Measurements from ENCODE around the gene TNRC6C. TPM values are rescaled to one million over a fixed set of nuclear protein-coding genes. Genes with fewer than 3 reads are reported as not detected.
A peak's percentile ranks its signal among the peaks of the same experiment; 100 is the strongest.

The TNRC6C gene
- total and polyA plus RNA-seq, 8 donors: 14.0 to 20.3 (median 16.6) TPM

DNA sequence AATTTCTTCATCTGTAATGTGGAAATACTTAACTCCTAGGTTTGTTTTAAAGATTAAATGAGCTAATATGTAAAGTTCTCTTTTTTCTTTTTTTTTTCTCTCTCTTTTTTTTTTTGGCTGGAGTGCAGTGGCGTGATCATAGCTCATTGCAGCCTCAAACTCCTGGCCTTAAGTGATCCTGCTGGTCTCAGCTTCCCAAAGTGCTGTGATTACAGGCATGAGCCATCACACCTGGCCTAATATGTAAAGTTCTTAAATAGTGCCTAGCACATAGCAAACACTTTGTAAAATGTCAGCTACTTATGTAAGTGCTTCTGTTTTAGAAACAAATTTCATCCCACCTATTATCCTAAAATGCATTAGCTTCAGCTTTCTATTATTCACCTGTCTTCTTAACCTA, 130.0 kb downstream of the TNRC6C start:
- Histone ChIP-seq H3K36me3 (peaks cover 0 to 89% of the 10 kb centered on the region in 2 donors), H3K27me3 (no peaks in the 10 kb centered on the region), H3K9me3 (no peaks in the 10 kb centered on the region), H3K4me3 (no peak overlapping the region), H3K27ac (no peak overlapping the region), H3K4me1 (peaks cover 0 to 11% of the 10 kb centered on the region in 2 donors)
- ATAC-seq (no peak), DNase-seq (no peak)
- TF ChIP-seq CTCF (IDR thresholded peaks at IDR 0.05): no peak
- intact Hi-C loops (cut with DNase I): no loop called here

DNA sequence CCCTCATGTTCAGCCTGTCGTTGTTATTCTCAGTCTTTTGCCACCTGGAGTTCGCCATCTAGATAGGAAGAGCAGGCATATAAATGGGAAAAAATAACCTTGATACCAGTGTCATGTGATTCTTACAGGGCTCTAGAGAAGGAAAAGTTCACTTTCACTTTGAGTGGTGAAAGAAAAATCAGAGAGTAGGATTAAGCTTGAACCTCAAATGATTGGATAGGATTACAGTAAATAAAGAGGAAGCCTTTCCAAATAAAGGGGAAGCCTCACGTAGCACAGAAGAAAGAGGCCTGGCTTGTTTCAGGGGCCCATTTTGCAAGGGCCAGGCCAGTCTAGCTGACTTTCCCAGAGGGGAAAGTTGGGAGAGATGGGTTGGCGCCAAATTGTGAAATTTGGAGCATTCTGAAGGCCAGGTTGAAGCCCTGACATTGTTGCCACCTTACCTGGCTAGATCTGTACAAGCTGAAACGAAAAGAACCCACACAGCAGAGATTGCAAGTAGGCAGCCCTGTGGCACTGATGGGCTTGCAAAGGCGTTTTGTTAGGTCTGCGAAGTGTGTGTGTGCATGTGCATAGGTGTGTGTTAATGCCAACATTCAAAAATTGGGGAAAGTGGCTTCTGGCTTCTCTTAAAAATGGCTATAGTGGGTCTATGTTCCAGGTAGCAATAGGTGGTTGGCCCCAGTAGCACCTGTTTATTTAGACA, 131.2 kb downstream of the TNRC6C start:
- peak; percentile 24 for ATAC-seq
- Histone ChIP-seq H3K27ac (peak overlapping the region in 1 of 2 donors; percentile 15), H3K36me3 (peaks cover 0 to 93% of the 10 kb centered on the region in 2 donors)

GRCh38 chr17:78092794-78093324, 134.4 kb downstream of the TNRC6C start:
- intact Hi-C loops (cut with DNase I): no loop called here
- H3K36me3 ChIP-seq: peaks cover 0 to 100% of the 10 kb centered on the region in 2 donors

More for the DNA sequence above, 131.2 kb downstream of the TNRC6C start:
- intact Hi-C loops (cut with DNase I): no loop called here
- Histone ChIP-seq H3K9me3 (no peaks in the 10 kb centered on the region), H3K4me1 (peaks cover 0 to 11% of the 10 kb centered on the region in 2 donors), H3K4me3 (no peak overlapping the region), H3K27me3 (no peaks in the 10 kb centered on the region)
- DNase-seq: no peak
- no peak for TF ChIP-seq CTCF (IDR thresholded peaks at IDR 0.05)

DNA sequence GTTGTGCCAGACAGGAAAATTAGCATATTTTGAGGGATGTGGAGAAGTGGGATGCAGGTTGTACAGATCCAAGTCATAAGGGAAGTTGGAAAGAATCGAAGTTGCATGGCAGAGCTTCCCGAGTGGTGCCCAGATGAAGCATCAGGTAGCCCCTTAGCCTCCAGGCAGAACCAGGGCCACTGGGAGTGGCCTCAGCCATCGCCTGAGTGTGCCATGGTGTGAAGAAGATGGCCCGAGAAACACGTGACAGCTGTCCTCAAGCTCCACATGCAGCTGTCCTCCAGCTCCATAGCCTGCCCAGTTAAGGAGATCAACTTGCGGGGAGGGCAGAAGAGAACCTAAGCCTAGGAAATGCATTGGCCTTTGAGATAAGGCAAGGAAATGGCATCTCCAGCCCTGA, 136.5 kb downstream of the TNRC6C start:
- no peak overlapping the region for H3K4me3 ChIP-seq
- ATAC-seq (no peak), DNase-seq (no peak)
- intact Hi-C loops (cut with DNase I): no loop called here
- no peaks in the 10 kb centered on the region for H3K27me3 ChIP-seq
- TF ChIP-seq CTCF (IDR thresholded peaks at IDR 0.05): no peak
- H3K9me3 ChIP-seq: no peaks in the 10 kb centered on the region
- peaks cover 0 to 100% of the 10 kb centered on the region in 2 donors for H3K36me3 ChIP-seq
- peaks cover 0 to under 1% of the 10 kb centered on the region in 2 donors for H3K4me1 ChIP-seq
- no peak overlapping the region for H3K27ac ChIP-seq

More at GRCh38 chr17:78092794-78093324, 134.4 kb downstream of the TNRC6C start:
- ATAC-seq: no peak
- no peak overlapping the region for H3K27ac ChIP-seq
- H3K4me1 ChIP-seq: peaks cover 0 to 11% of the 10 kb centered on the region in 2 donors
- no peak for TF ChIP-seq CTCF (IDR thresholded peaks at IDR 0.05)
- no peak overlapping the region for H3K4me3 ChIP-seq
- no peak for DNase-seq
- H3K27me3 ChIP-seq: no peaks in the 10 kb centered on the region
- H3K9me3 ChIP-seq: no peaks in the 10 kb centered on the region

DNA sequence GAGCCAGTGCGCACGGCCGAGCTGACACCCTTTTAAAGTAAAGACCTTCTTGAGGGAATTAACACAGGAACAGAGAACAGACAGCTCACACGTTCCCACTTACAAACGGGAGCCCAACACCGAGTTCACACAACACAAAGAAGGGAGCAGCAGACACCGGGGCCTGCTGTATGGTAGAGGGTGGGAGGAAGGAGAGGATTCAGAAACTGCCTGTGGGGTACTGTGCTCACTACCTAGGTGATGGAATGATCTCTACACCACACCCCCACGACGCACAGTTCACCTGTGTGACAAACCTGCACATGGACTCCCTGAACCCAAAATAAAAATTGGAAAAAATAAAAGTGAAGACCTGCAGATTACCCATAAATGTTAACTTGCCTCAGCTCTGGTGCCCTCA, 137.6 kb downstream of the TNRC6C start:
- no peaks in the 10 kb centered on the region for H3K9me3 ChIP-seq
- TF ChIP-seq CTCF (IDR thresholded peaks at IDR 0.05): no peak
- DNase-seq: no peak
- H3K4me1 ChIP-seq: no peaks in the 10 kb centered on the region
- intact Hi-C loops (cut with DNase I): no loop called here
- H3K36me3 ChIP-seq: peaks cover 0 to 95% of the 10 kb centered on the region in 2 donors
- H3K27ac ChIP-seq: no peak overlapping the region
- no peak for ATAC-seq
- H3K4me3 ChIP-seq: no peak overlapping the region
- no peaks in the 10 kb centered on the region for H3K27me3 ChIP-seq
